Sigmoid colon (tissue), 4 donors: ENCODE results near the gene SLC12A8.

ENCODE experiments used
- CTCF ChIP-seq, 4 experiments: fragments of 450-650 bp in 3 of 4; fragments of 200-600 bp in 1 of 4; IDR thresholded peaks; one replicate each; pipeline ENCODE4 v1.5.1; 2016 to 2019; ENCODE audit warnings: antibody characterized with exemption in 4 of 4, mild to moderate bottlenecking in 3 of 4, moderate library complexity in 2 of 4
- POLR2A ChIP-seq, 2 donors: fragments of 450-650 bp; IDR thresholded peaks; one replicate each; pipeline ENCODE4 v1.6.1; 2016; ENCODE audit warnings: antibody characterized with exemption in 2 of 2, mild to moderate bottlenecking in 2 of 2, moderate library complexity in 2 of 2
- POLR2AphosphoS5 ChIP-seq, 4 donors: sonication (generic); formaldehyde crosslinking; IDR thresholded peaks; one replicate each; pipeline ENCODE4 v1.6.1; 2017; ENCODE audit warnings: antibody characterized with exemption in 4 of 4

GRCh38 chr3:125143538-125143937, 69.0 kb downstream of the SLC12A8 start:
- no peak for TF ChIP-seq CTCF (IDR thresholded peaks at IDR 0.05)
- TF ChIP-seq POLR2AphosphoS5 (IDR thresholded peaks at IDR 0.05), result no peak
- no peak for TF ChIP-seq POLR2A (IDR thresholded peaks at IDR 0.05)
